Ishikawa (cell line): Measurements from ENCODE around the gene ZP1.

Source experiments
- CEBPB ChIP-seq: IDR thresholded peaks from 2 replicates; pipeline ENCODE4 v1.6.1; 2012
- CREB1 ChIP-seq: IDR thresholded peaks from 2 replicates; pipeline ENCODE4 v1.6.1; 2012; ENCODE audit warnings: low read depth
- EGR1 ChIP-seq: IDR thresholded peaks from 2 replicates; pipeline ENCODE4 v1.6.1; 2012
- EP300 ChIP-seq: IDR thresholded peaks from 2 replicates; pipeline ENCODE4 v1.6.1; 2012; ENCODE audit warnings: borderline replicate concordance
- FOXM1 ChIP-seq: IDR thresholded peaks from 2 replicates; pipeline ENCODE4 v1.6.1; 2012; ENCODE audit warnings: low read depth, borderline replicate concordance
- NFIC ChIP-seq: IDR thresholded peaks from 2 replicates; pipeline ENCODE4 v1.6.1; 2012
- RAD21 ChIP-seq: IDR thresholded peaks from 2 replicates; pipeline ENCODE4 v1.6.1; 2012; ENCODE audit warnings: low read depth
- TF ChIP-seq, protein P1 (sequence below): IDR thresholded peaks from 2 replicates; pipeline ENCODE4 v1.6.1; 2012; ENCODE audit warnings: low read depth, mild to moderate bottlenecking
- TF ChIP-seq, protein P2 (sequence below): IDR thresholded peaks from 2 replicates; pipeline ENCODE4 v1.6.1; 2012

DNA sequence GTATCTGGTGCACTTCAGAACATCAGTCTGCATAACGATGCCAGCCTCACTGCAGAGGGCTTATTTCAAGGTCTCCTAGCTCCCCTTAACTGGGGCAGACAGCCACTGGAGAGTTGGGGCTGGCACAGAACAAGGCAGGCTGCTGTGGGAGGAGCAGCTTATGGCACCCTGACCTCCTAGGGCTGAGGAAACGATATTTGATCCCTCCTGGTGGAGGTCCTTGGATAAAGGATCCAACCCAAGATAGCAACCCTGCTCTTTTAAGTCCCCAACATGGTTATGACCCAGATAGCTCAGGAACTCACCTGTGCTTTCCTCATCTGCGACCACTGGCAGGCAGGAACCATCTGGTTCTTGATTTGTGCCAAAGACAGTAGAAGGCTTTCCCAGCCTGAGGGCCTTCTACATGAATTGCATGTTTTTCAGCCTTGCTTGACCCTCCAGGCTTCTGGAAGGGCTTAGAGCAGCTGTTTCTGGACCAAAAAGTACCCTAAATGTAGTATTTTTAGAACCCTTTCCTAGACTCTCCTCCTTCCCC is 49.4 kb downstream of the ZP1 start:
- TF ChIP-seq, protein P1, sequence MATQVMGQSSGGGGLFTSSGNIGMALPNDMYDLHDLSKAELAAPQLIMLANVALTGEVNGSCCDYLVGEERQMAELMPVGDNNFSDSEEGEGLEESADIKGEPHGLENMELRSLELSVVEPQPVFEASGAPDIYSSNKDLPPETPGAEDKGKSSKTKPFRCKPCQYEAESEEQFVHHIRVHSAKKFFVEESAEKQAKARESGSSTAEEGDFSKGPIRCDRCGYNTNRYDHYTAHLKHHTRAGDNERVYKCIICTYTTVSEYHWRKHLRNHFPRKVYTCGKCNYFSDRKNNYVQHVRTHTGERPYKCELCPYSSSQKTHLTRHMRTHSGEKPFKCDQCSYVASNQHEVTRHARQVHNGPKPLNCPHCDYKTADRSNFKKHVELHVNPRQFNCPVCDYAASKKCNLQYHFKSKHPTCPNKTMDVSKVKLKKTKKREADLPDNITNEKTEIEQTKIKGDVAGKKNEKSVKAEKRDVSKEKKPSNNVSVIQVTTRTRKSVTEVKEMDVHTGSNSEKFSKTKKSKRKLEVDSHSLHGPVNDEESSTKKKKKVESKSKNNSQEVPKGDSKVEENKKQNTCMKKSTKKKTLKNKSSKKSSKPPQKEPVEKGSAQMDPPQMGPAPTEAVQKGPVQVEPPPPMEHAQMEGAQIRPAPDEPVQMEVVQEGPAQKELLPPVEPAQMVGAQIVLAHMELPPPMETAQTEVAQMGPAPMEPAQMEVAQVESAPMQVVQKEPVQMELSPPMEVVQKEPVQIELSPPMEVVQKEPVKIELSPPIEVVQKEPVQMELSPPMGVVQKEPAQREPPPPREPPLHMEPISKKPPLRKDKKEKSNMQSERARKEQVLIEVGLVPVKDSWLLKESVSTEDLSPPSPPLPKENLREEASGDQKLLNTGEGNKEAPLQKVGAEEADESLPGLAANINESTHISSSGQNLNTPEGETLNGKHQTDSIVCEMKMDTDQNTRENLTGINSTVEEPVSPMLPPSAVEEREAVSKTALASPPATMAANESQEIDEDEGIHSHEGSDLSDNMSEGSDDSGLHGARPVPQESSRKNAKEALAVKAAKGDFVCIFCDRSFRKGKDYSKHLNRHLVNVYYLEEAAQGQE: no peak
- TF ChIP-seq EGR1 (no peak), RAD21 (no peak), NFIC (no peak), CREB1 (no peak), FOXM1 (no peak), EP300 (no peak), CEBPB (no peak)
- TF ChIP-seq, protein P2, sequence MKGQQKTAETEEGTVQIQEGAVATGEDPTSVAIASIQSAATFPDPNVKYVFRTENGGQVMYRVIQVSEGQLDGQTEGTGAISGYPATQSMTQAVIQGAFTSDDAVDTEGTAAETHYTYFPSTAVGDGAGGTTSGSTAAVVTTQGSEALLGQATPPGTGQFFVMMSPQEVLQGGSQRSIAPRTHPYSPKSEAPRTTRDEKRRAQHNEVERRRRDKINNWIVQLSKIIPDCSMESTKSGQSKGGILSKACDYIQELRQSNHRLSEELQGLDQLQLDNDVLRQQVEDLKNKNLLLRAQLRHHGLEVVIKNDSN: no peak
